OCI-M2 (cell line): ENCODE data around the gene AKAP11.
"Not testable (repeated sequence)": the region's sequence is repeated elsewhere in the genome, so short reads cannot be mapped to it uniquely, and the experiment has no call there.

Source experiments
- DNase-seq: peaks from one replicate; lab custom pipeline; 2025; ENCODE audit not compliant: unreplicated experiment; lab: John Stamatoyannopoulos, UW

The AKAP11 gene

DNA sequence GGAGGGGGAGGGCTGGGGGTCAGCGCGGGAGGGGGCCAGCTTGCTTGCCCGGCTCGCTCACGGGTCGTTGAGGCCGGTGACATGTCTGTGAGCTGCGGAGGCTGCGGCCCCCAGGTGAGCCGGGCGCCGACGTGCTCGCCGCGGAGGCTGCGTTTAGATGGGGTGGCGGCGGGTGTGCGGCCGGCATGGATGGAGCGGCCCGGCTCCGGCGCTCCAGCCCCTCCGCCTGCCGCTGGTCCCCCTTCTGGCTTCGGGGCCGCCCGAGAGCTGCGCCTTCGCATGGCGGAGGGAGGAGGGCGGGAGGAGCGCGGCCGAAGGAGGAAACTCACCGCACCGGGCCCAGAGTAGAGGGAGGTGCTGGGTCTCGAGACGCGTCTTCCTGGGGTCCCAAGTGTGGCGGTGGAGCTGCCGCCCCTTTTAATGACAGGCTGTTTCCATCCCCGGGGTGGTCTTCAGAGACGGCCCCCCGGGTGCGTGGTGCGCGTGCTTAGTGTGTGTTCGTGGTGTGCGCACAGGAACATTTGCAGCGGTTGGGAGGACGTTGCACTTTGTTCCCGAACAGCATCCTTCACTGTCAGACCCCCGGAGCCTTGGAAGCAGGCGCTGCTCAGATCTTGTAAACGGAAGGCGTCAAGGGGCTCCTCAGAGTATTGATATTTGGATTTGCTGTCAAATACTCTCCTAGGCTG lies at the start of gene AKAP11:
TSS of gene AKAP11 (plus strand) at position 38 of the 689 bp plus-strand sequence. CDS start 14,197 bp downstream, outside the sequence.
- DNase-seq: no peak

GRCh38 chr13:42223681-42224080 lies 48.3 kb upstream of the AKAP11 start:
- no peak for DNase-seq

DNA sequence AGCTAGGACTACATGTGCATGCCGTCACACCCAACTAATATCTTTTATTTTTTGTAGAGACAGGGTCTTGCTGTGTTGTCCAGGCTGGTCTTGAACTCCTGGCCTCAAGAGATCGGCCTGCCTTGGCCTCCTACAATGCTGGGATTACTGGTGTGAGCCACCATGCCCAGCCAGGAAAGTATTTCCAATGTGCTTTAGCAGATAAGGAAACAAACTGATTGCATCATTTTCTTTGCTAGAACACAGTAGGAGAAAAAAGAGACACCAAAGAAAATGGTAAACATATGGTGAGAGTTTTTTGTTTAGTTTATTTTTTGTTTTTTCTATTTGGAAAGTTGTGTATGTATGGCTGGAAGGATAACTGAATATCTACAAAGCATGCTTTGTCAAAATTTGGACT lies 46.9 kb upstream of the AKAP11 start:
- DNase-seq: no peak

- not testable (repeated sequence) for DNase-seq
Observed at GRCh38 chr13:42226759-42227158, 45.2 kb upstream of the AKAP11 start.

- no peak for DNase-seq
Observed at GRCh38 chr13:42228527-42228926, 43.4 kb upstream of the AKAP11 start.

- DNase-seq: no peak
Observed at GRCh38 chr13:42229287-42229686, 42.7 kb upstream of the AKAP11 start.

GRCh38 chr13:42232671-42233070 lies 39.3 kb upstream of the AKAP11 start:
- DNase-seq: no peak

- DNase-seq: no peak
Observed at GRCh38 chr13:42233726-42234125, 38.2 kb upstream of the AKAP11 start.

- DNase-seq: no peak
Observed at GRCh38 chr13:42239161-42239560, 32.8 kb upstream of the AKAP11 start.

GRCh38 chr13:42239644-42240043 lies 32.3 kb upstream of the AKAP11 start:
- DNase-seq: no peak

DNA sequence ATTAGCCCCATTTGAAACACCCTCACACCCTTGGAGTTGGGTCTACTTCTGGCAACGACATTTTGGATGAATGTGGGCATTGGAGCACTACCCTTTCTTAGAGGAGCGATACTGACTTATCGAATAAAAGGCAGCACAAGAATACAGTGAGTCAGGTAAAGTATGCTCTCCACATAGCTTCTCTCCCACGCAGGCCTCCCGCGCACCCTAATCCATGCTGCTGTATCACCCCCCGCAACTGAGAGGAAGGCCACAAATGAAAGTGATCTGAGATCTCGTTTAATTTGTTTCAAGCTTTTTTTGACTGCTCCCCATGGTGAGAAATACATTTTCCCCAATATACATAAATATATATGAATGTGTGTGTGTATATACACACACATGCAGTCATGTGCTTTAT lies 25.4 kb upstream of the AKAP11 start:
- no peak for DNase-seq

DNA sequence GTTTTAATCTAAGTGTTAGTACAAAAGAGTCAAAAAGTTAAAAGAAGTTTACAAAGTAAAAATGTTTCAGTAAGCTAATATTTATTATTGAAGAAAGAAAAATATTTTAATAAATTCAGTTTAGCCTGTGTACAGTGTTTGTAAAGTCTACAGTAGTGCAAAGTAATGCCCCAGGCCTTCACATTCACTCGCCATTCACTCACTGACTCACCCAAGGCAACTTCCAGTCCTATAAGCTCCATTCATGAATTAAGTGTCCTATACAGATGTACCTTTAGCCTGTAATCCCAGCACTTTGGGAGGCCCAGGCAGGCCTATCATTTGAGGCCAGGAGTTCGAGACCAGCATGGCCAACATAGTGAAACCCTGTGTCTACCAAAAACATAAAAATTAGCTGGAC lies 24.1 kb upstream of the AKAP11 start:
- DNase-seq: no peak

GRCh38 chr13:42255886-42256285 lies 16.1 kb upstream of the AKAP11 start:
- DNase-seq: no peak

- DNase-seq: no peak
Observed at GRCh38 chr13:42258747-42259146, 13.2 kb upstream of the AKAP11 start.

GRCh38 chr13:42259515-42259914 lies 12.4 kb upstream of the AKAP11 start:
- DNase-seq: no peak

DNA sequence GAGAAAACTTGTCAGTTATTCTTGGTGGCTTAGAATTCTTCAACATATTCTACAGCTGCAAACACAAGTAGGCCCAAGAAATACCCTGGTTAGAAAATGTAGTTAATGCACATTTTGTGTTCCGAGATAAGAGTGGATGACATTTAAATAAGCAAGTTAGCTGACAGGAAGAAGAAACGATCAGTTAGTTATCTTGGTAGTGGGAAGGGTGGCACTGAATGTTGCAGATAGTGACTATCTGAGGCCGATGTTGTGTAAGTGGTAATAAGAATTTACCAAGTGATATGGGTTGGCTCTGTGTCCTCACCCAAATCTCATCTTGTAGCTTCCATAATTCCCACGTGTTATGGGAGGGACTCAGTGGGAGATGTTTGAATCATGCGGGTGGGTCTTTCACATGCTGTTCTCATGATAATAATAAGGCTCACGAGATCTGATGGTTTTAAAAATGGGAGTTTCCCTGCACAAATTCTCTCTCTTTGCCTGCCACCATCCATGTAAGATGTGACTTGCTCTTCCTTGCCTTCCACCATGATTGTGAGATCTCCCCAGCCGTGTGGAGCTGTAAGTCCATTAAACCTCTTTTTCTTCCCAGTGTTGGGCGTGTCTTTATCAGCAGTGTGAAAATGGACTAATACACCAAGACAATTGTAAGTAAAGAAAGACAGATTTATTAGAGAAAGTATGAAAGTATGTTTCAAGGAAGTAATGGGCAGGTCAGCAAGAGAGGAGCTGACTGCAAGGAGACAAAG lies 10.9 kb upstream of the AKAP11 start:
- DNase-seq: no peak

DNA sequence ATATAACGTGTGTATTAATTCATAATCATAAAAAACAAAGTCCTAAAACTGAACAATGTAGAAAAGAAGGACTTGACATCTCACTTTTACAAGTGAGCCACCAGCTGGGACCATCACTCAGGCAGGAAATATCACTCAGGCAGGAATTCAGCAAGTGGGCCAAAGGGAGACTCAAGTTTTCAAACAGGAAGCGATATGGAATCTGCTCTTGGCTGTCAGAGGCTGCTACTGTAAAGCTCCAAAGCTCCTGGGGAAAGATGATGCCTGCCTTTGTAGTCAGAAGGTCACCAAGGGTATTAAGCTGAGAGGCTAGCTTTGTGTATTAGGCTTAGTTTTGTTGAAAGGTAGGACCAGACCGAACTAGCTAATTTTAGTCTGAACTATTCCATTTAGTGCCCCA lies 5.5 kb upstream of the AKAP11 start:
- no peak for DNase-seq

- no peak for DNase-seq
Observed at GRCh38 chr13:42270160-42270856, 1.6 kb upstream of the AKAP11 start.

DNA sequence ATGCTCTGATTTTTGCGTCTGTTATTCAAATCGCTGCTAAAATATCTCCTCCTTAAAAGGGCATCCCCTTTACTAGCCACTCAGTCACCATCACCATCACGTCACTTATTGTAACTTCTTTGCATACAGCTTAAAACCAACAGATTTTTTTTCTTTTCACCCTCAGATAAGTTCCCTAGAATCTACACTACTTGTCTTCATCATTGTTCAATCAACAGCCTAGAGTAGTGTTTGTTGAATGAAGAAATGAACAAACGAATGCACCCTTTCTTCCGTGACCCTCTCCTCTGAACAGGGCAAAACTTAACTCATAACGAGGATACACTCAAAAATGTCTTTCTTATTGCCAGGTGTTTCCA lies 1.1 kb upstream of the AKAP11 start:
- no peak for DNase-seq

- no peak for DNase-seq
Observed at GRCh38 chr13:42271337-42272114, 426 bp upstream of the AKAP11 start.

DNA sequence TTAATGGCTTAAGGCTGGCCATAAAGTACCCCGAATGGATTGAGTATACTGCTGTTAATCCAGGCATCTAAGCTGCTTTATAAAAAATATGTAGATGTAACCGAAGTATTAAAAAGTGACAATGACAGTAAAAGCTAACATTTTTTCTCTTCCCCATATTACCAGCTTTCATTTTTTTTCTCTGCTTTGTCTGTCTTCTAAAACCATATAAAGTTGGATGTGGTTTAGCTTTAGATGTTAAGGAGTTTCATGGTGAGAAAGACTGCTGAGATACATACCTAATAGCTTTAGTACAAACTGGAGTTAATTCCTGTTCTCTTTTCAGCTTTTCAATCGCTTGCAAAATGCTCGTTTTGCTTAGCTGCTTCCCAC lies 838 bp downstream of the AKAP11 start:
- DNase-seq: no peak
